HL-60 (cell line): ENCODE data around the gene SLC6A8.

Experiments used
- CTCF ChIP-seq: IDR thresholded peaks from one replicate; pipeline ENCODE4 v1.5.1; 2011; ENCODE audit warnings: low read length, control low read depth, inconsistent platforms; ENCODE audit not compliant: insufficient read depth
- GABPA ChIP-seq: IDR thresholded peaks from 2 replicates; pipeline ENCODE4 v1.6.1; 2012; ENCODE audit warnings: low read depth
- POLR2AphosphoS5 ChIP-seq: IDR thresholded peaks from 2 replicates; pipeline ENCODE4 v1.6.1; 2012; ENCODE audit warnings: low read depth
- REST ChIP-seq: IDR thresholded peaks from 2 replicates; pipeline ENCODE4 v1.6.1; 2012; ENCODE audit warnings: low read depth; ENCODE audit not compliant: insufficient replicate concordance
- SPI1 ChIP-seq: IDR thresholded peaks from 2 replicates; pipeline ENCODE4 v1.6.1; 2012; ENCODE audit warnings: low read depth, mild to moderate bottlenecking, borderline replicate concordance

DNA sequence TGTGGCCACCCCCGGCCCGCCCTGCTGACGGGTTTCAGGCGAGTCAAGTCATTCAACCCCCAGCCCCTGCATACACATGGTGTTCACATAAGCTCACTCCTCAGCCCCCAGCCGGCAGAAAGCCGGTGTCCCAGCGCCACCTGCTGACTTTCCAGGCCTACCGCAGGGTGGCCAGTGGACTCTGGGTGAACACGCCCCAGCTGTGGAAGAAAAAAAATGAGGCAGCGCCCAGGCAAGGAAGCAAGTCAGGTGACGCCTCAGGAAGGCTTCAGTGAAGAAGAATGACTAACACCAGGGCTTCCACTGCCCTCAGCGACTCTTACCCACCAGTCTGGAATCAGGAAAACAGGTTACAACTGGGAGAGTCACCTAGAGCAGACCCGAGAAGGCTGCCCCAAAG, 20.7 kb downstream of the SLC6A8 start:
- TF ChIP-seq CTCF (peak; percentile 17), REST (no peak), GABPA (no peak), SPI1 (no peak), POLR2AphosphoS5 (no peak)
